Stomach (tissue), 9 donors: ENCODE measurements around the gene DNER. TPM values are rescaled to one million over a fixed set of nuclear protein-coding genes. Genes with fewer than 3 reads are reported as not detected.

Experiments
- DNase-seq, 2 donors: peaks; one replicate each; pipeline versions ENCODE4 v3.0.0 to v3.0.0-alpha.2; 2013 to 2019
- H3K27ac ChIP-seq, 5 donors: fragments of 200-600 bp in 4 of 5; sonication (generic) in 4 of 5; one replicate each; pipeline ENCODE4 v1.5.1; 2013 to 2019; ENCODE audit warnings: mild to moderate bottlenecking in 1 of 5, moderate library complexity in 1 of 5
- H3K27me3 ChIP-seq, 3 donors: fragments of 200-600 bp; sonication (generic); one replicate each; pipeline ENCODE4 v1.5.1; 2017 to 2019; ENCODE audit warnings: mixed run types in 1 of 3
- H3K36me3 ChIP-seq, 4 donors: fragments of 200-600 bp; sonication (generic); 1 replicate in 3 of 4; 2 replicates in 1 of 4; pipeline ENCODE4 v1.5.1; 2016 to 2019
- H3K4me1 ChIP-seq, 4 donors: fragments of 200-600 bp; sonication (generic); one replicate each; pipeline ENCODE4 v1.5.1; 2016 to 2019
- H3K4me3 ChIP-seq, 4 donors: fragments of 200-600 bp; sonication (generic) in 3 of 4; one replicate each; pipeline ENCODE4 v1.5.1; 2016 to 2019; ENCODE audit warnings: mild to moderate bottlenecking in 1 of 4
- H3K9me3 ChIP-seq, 4 donors: fragments of 200-600 bp; sonication (generic); one replicate each; pipeline ENCODE4 v1.5.1; 2016 to 2019
- EP300 ChIP-seq: sonication (generic); formaldehyde crosslinking; IDR thresholded peaks from one replicate; pipeline ENCODE4 v1.6.1; 2017; ENCODE audit warnings: antibody characterized with exemption
- POLR2A ChIP-seq, 4 donors: fragments of 450-650 bp; IDR thresholded peaks; one replicate each; pipeline ENCODE4 v1.6.1; 2016; ENCODE audit warnings: antibody characterized with exemption in 4 of 4, control low read depth in 2 of 4, mild to moderate bottlenecking in 1 of 4, moderate library complexity in 1 of 4
- POLR2AphosphoS5 ChIP-seq, 3 donors: sonication (generic); formaldehyde crosslinking; IDR thresholded peaks; one replicate each; pipeline ENCODE4 v1.6.1; 2016; ENCODE audit warnings: antibody characterized with exemption in 3 of 3
- WGBS, 5 donors: extraction: QIAGEN DNeasy Blood & Tissue Kit in 3 of 5; methylation state at CpG; one replicate each; pipeline versions ENCODE4 v1.1.5 to v1.1.7; 2013 to 2018; 5-methylcytosine and 5-hydroxymethylcytosine counted together
- intact Hi-C: fragments of 100-400 bp; cut with DNase I; formaldehyde crosslinking; loops from one replicate; pipeline ENCODE4 v1.15.1; 2023; ENCODE audit warnings: low total_unique reads
- polyA plus RNA-seq, 3 donors: library from polyadenylated mRNA; stranded (reverse); fragments of 200-250 nt; gene quantifications; one replicate each; pipeline ENCODE4 v1.2.3, GENCODE V29; 2013
- total RNA-seq, 5 donors: library from RNA; depleted of rRNA; stranded (reverse); fragments of >200 nt; gene quantifications; one replicate each; pipeline versions ENCODE4 v1.1.0 to v1.2.3, GENCODE V29; 2014 to 2016
- TF ChIP-seq, protein P1 (sequence below), 7 experiments: fragments of 450-650 bp in 4 of 7; fragments of 200-600 bp in 3 of 7; sonication (generic) in 3 of 7; IDR thresholded peaks; one replicate each; pipeline ENCODE4 v1.5.1; 2016 to 2019; ENCODE audit warnings: antibody characterized with exemption in 7 of 7, control low read depth in 2 of 7, mild to moderate bottlenecking in 1 of 7
- donor health status: healthy with polysubstance abuse.
- donor health status: Bipolar disorder and iron deficiency.
- donor health status: healthy.

Gene DNER
- total and polyA plus RNA-seq, 8 donors = 1.6 to 10.6 (median 4.9) TPM

DNA sequence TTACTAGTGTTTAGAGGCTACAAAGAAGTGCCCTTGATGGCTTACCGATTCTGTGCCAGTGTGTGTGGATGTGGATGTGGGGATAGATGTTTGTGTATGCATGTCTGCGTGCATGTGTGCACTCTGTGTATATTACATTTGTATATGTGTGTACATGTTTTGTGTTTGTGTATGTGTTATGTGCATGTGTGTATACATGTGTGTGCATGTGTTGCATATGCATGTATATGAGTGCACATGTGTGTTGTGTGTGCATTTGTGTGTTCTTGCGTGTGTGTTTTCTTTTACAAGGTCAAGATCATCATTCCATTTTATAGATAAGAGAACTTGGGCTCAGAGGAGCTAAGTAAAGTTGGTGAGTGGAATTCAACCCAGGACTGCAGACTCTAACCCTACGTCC is 226.1 kb downstream of the DNER start:
- Histone ChIP-seq H3K27me3 (no peaks in the 10 kb centered on the region), H3K4me3 (no peak overlapping the region), H3K36me3 (no peaks in the 10 kb centered on the region), H3K27ac (no peak overlapping the region), H3K9me3 (peaks cover 0 to 9% (median 6%) of the 10 kb centered on the region in 4 donors), H3K4me1 (no peaks in the 10 kb centered on the region)
- TF ChIP-seq, protein P1, sequence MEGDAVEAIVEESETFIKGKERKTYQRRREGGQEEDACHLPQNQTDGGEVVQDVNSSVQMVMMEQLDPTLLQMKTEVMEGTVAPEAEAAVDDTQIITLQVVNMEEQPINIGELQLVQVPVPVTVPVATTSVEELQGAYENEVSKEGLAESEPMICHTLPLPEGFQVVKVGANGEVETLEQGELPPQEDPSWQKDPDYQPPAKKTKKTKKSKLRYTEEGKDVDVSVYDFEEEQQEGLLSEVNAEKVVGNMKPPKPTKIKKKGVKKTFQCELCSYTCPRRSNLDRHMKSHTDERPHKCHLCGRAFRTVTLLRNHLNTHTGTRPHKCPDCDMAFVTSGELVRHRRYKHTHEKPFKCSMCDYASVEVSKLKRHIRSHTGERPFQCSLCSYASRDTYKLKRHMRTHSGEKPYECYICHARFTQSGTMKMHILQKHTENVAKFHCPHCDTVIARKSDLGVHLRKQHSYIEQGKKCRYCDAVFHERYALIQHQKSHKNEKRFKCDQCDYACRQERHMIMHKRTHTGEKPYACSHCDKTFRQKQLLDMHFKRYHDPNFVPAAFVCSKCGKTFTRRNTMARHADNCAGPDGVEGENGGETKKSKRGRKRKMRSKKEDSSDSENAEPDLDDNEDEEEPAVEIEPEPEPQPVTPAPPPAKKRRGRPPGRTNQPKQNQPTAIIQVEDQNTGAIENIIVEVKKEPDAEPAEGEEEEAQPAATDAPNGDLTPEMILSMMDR (IDR thresholded peaks at IDR 0.05) = no peak
- no peak for TF ChIP-seq POLR2A (IDR thresholded peaks at IDR 0.05)
- TF ChIP-seq POLR2AphosphoS5 (IDR thresholded peaks at IDR 0.05) = no peak
- TF ChIP-seq EP300 = no peak
- 82 to 94% (median 89%) methylated on average over 4 of the region's 4 CpGs for WGBS, 5 donors
- DNase-seq = no peak
- intact Hi-C loops = no loop called here

GRCh38 chr2:229486673-229487072 is 227.7 kb downstream of the DNER start:
- no peaks in the 10 kb centered on the region for H3K27me3 ChIP-seq
- intact Hi-C loops = no loop called here
- WGBS, 5 donors = 67 to 82% (median 72%) methylated on average over 3 of the region's 3 CpGs

DNA sequence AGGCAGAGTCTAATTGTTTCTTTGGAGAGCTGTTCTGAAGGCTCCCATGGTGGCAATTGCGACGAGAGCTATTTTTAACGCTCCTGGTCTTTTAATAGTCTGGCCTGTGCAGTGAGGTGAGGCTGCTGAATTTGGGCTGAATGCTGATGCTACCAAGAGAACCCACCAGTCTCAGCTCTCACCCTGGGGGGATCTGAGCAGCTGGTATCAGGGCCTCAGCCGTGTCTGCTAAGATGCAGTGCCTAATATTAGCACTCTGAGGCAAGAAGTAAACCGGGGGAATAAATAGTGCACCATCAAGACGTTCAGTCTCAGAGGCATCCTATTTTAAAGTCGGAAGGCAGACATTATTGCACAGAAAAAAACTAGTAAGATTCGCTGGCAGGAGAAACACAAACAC is 228.5 kb downstream of the DNER start:
- no peak overlapping the region for H3K4me3 ChIP-seq
- H3K27ac ChIP-seq = no peak overlapping the region
- H3K27me3 ChIP-seq = no peaks in the 10 kb centered on the region
- DNase-seq = no peak
- H3K4me1 ChIP-seq = no peaks in the 10 kb centered on the region
- intact Hi-C loops = no loop called here
- TF ChIP-seq POLR2A (IDR thresholded peaks at IDR 0.05) (no peak), EP300 (no peak), POLR2AphosphoS5 (IDR thresholded peaks at IDR 0.05) (no peak)
- TF ChIP-seq, protein P1 (IDR thresholded peaks at IDR 0.05) = no peak
- WGBS, 5 donors = 39 to 58% (median 57%) methylated on average over 8 of the region's 8 CpGs
- H3K36me3 ChIP-seq = no peaks in the 10 kb centered on the region
- peaks cover 0 to 9% (median 6%) of the 10 kb centered on the region in 4 donors for H3K9me3 ChIP-seq

More at GRCh38 chr2:229486673-229487072, 227.7 kb downstream of the DNER start:
- no peaks in the 10 kb centered on the region for H3K4me1 ChIP-seq
- H3K36me3 ChIP-seq = no peaks in the 10 kb centered on the region
- H3K9me3 ChIP-seq = peaks cover 0 to 9% (median 6%) of the 10 kb centered on the region in 4 donors
- TF ChIP-seq POLR2AphosphoS5 (IDR thresholded peaks at IDR 0.05) (no peak), POLR2A (IDR thresholded peaks at IDR 0.05) (no peak), EP300 (no peak)
- TF ChIP-seq, protein P1 (IDR thresholded peaks at IDR 0.05) = no peak
- H3K4me3 ChIP-seq = no peak overlapping the region
- no peak for DNase-seq
- no peak overlapping the region for H3K27ac ChIP-seq

DNA sequence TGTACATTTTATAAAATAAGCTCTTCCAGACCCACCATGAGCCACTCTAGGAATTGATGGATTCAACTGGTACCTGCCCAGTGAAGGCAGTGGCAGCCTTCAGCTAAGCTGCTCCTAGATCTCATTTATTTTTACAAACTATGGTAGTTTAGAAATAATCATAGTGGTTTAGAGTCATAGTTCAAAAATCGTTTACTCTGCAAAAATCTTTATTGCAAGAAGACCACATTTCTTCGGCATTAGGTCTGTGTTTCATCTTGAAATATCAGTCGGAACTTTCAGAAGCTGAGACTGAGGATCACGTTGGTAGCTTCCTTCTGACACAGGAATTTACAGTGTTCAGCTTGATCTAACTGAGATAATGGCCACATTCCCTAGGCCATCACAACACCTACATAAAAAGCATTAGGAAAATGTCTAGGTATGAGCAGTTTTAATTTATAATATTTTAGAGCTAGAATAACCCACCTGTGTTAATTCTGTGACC is 237.0 kb downstream of the DNER start:
- 75 to 82% (median 78%) methylated on average over 4 of the region's 4 CpGs for WGBS, 5 donors

More for the DNA sequence above, 237.0 kb downstream of the DNER start:
- Histone ChIP-seq H3K4me3 (no peak overlapping the region), H3K36me3 (no peaks in the 10 kb centered on the region), H3K9me3 (no peaks in the 10 kb centered on the region), H3K27ac (no peak overlapping the region), H3K4me1 (no peaks in the 10 kb centered on the region), H3K27me3 (no peaks in the 10 kb centered on the region)
- intact Hi-C loops = no loop called here
- TF ChIP-seq EP300 = no peak
- TF ChIP-seq POLR2A (IDR thresholded peaks at IDR 0.05) = no peak
- TF ChIP-seq POLR2AphosphoS5 (IDR thresholded peaks at IDR 0.05) = no peak
- TF ChIP-seq, protein P1 (IDR thresholded peaks at IDR 0.05) = no peak
- DNase-seq = no peak
